GM19035 (cell line): Measurements from ENCODE around the gene MIA.
"Not testable (repeated sequence)": the region's sequence is repeated elsewhere in the genome, so short reads cannot be mapped to it uniquely, and the experiment has no call there.

Experiments used
- ATAC-seq: cut with Tn5 transposase; IDR thresholded peaks from one replicate; pipeline ENCODE4 v1.9.1; 2021; ENCODE audit not compliant: unreplicated experiment

MIA gene

GRCh38 chr19:40774916-40775631 is at the start of gene MIA:
Gene MIA, plus strand, starts transcription at chr19:40775521. Its CDS starts 22 bp downstream, at chr19:40775543.
- ATAC-seq: no peak

- no peak for ATAC-seq
Measured at GRCh38 chr19:40726279-40726678, 49.0 kb upstream of the MIA start.

- ATAC-seq: not testable (repeated sequence)
Measured at GRCh38 chr19:40730065-40730464, 45.3 kb upstream of the MIA start.

- ATAC-seq: not testable (repeated sequence)
Measured at GRCh38 chr19:40732304-40732703, 43.0 kb upstream of the MIA start.

- ATAC-seq: no peak
Measured at GRCh38 chr19:40733149-40733548, 42.2 kb upstream of the MIA start.

- ATAC-seq: no peak
Measured at GRCh38 chr19:40735013-40735771, 40.1 kb upstream of the MIA start.

GRCh38 chr19:40736661-40737060 is 38.7 kb upstream of the MIA start:
- no peak for ATAC-seq

GRCh38 chr19:40737102-40737644 is 38.1 kb upstream of the MIA start:
- ATAC-seq: no peak

- no peak for ATAC-seq
Measured at GRCh38 chr19:40739030-40739839, 36.1 kb upstream of the MIA start.

GRCh38 chr19:40739871-40740703 is 35.2 kb upstream of the MIA start:
- ATAC-seq: no peak

- ATAC-seq: no peak
Measured at GRCh38 chr19:40740747-40741146, 34.6 kb upstream of the MIA start.

- no peak for ATAC-seq
Measured at GRCh38 chr19:40741527-40742390, 33.6 kb upstream of the MIA start.

- no peak for ATAC-seq
Measured at GRCh38 chr19:40742477-40742876, 32.8 kb upstream of the MIA start.

GRCh38 chr19:40742886-40743285 is 32.4 kb upstream of the MIA start:
- ATAC-seq: no peak

GRCh38 chr19:40743926-40744325 is 31.4 kb upstream of the MIA start:
- no peak for ATAC-seq

GRCh38 chr19:40744554-40745401 is 30.5 kb upstream of the MIA start:
- ATAC-seq: no peak

GRCh38 chr19:40745402-40745780 is 29.9 kb upstream of the MIA start:
- no peak for ATAC-seq

- no peak for ATAC-seq
Measured at GRCh38 chr19:40747536-40747935, 27.8 kb upstream of the MIA start.
